ENCODE data around the gene TST.

TST gene

DNA sequence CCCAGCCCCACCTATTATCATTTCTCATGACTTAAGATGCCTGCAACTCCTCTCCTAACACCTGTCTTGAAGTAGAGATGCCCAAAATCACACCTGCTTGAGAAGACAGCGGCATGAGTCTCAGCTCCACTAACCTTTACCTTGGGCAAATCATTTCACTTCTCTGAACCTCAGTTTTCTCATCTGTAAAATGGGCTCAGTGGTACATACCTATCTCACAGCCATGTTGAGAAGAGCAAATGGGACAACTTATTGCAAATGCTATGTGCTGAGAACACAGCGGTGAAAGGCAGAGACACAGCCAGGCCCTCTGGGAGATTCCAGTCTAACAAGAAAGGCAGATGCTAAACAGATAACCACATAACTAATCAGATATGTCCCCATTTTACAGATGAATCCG lies 7.8 kb downstream of the TST start:
- no peak overlapping the region for H3K4me3 ChIP-seq (replicated peaks; ENCODE audit: insufficient read depth, low read length)
- TF ChIP-seq GABPA (IDR thresholded peaks at IDR 0.05; ENCODE audit: low read depth) (no peak), POLR2AphosphoS5 (IDR thresholded peaks at IDR 0.05; ENCODE audit: low read depth) (0 out of 2 replicates have a peak, but pooled peaks have one; percentile 24)
- H3K27me3 ChIP-seq (ENCODE audit: insufficient read depth, poor library complexity, severe bottlenecking): no peaks in the 10 kb centered on the region
- no peak overlapping the region for H3K27ac ChIP-seq (replicated peaks)
- DNase-seq (ENCODE audit: low read depth in 1 of 2, low spot score in 1 of 2): no peak

DNA sequence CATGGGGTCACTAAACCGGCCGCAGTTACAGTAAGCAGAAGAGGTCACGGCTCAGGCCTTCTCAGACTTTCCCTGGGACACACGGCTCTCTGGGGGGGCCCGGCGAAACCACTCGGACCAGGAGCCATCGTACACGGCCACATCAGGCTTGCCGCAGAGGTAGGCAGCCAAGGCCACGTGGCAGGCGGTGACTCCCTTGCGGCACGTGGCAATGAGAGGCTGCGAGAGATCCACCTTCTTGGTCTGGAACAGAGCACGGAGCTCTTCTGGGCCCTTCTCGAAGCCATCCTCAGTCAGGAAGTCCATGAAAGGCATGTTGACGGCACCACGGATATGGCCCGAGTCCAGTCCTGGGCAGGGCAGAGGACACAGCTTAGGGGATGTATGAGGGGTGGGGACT lies 8.3 kb downstream of the TST start:
- no peak overlapping the region for H3K4me3 ChIP-seq (replicated peaks; ENCODE audit: insufficient read depth, low read length)
- H3K27me3 ChIP-seq (ENCODE audit: insufficient read depth, poor library complexity, severe bottlenecking): no peaks in the 10 kb centered on the region
- no peak for DNase-seq (ENCODE audit: low read depth in 1 of 2, low spot score in 1 of 2)
- TF ChIP-seq GABPA (IDR thresholded peaks at IDR 0.05; ENCODE audit: low read depth): no peak
- no peak for TF ChIP-seq SPI1 (IDR thresholded peaks at IDR 0.05; ENCODE audit: borderline replicate concordance, low read depth)
- TF ChIP-seq, protein P1, sequence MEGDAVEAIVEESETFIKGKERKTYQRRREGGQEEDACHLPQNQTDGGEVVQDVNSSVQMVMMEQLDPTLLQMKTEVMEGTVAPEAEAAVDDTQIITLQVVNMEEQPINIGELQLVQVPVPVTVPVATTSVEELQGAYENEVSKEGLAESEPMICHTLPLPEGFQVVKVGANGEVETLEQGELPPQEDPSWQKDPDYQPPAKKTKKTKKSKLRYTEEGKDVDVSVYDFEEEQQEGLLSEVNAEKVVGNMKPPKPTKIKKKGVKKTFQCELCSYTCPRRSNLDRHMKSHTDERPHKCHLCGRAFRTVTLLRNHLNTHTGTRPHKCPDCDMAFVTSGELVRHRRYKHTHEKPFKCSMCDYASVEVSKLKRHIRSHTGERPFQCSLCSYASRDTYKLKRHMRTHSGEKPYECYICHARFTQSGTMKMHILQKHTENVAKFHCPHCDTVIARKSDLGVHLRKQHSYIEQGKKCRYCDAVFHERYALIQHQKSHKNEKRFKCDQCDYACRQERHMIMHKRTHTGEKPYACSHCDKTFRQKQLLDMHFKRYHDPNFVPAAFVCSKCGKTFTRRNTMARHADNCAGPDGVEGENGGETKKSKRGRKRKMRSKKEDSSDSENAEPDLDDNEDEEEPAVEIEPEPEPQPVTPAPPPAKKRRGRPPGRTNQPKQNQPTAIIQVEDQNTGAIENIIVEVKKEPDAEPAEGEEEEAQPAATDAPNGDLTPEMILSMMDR (IDR thresholded peaks at IDR 0.05; ENCODE audit: insufficient read depth, low read length): no peak
- TF ChIP-seq, protein P2, sequence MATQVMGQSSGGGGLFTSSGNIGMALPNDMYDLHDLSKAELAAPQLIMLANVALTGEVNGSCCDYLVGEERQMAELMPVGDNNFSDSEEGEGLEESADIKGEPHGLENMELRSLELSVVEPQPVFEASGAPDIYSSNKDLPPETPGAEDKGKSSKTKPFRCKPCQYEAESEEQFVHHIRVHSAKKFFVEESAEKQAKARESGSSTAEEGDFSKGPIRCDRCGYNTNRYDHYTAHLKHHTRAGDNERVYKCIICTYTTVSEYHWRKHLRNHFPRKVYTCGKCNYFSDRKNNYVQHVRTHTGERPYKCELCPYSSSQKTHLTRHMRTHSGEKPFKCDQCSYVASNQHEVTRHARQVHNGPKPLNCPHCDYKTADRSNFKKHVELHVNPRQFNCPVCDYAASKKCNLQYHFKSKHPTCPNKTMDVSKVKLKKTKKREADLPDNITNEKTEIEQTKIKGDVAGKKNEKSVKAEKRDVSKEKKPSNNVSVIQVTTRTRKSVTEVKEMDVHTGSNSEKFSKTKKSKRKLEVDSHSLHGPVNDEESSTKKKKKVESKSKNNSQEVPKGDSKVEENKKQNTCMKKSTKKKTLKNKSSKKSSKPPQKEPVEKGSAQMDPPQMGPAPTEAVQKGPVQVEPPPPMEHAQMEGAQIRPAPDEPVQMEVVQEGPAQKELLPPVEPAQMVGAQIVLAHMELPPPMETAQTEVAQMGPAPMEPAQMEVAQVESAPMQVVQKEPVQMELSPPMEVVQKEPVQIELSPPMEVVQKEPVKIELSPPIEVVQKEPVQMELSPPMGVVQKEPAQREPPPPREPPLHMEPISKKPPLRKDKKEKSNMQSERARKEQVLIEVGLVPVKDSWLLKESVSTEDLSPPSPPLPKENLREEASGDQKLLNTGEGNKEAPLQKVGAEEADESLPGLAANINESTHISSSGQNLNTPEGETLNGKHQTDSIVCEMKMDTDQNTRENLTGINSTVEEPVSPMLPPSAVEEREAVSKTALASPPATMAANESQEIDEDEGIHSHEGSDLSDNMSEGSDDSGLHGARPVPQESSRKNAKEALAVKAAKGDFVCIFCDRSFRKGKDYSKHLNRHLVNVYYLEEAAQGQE (IDR thresholded peaks at IDR 0.05; ENCODE audit: insufficient replicate concordance, low read depth): no peak
- no peak for TF ChIP-seq POLR2AphosphoS5 (IDR thresholded peaks at IDR 0.05; ENCODE audit: low read depth)
- no peak overlapping the region for H3K27ac ChIP-seq (replicated peaks)

DNA sequence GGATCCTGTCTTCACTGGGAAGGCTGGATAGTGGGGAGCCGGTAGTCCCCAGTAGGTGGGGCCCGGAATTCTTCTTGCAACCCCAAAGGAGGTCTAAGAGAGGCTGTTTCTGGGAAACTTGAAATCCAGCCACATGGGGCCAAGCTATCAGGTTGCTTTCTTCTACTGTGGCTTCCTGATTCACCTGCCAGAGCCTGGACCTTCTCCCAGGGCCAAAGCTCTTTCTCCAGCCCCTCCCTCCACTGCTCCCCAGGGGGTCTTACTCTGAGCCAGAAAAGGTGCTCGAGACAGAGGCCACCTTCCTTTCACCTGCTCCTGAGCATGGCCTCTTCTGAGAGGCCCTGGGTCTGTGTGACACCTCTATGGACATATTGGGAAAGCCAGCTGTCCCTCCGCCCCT lies 9.1 kb downstream of the TST start:
- DNase-seq (ENCODE audit: low read depth in 1 of 2, low spot score in 1 of 2): no peak
- no peaks in the 10 kb centered on the region for H3K27me3 ChIP-seq (ENCODE audit: insufficient read depth, poor library complexity, severe bottlenecking)
- no peak for TF ChIP-seq POLR2AphosphoS5 (IDR thresholded peaks at IDR 0.05; ENCODE audit: low read depth)
- no peak overlapping the region for H3K4me3 ChIP-seq (replicated peaks; ENCODE audit: insufficient read depth, low read length)
- H3K27ac ChIP-seq (replicated peaks): no peak overlapping the region

DNA sequence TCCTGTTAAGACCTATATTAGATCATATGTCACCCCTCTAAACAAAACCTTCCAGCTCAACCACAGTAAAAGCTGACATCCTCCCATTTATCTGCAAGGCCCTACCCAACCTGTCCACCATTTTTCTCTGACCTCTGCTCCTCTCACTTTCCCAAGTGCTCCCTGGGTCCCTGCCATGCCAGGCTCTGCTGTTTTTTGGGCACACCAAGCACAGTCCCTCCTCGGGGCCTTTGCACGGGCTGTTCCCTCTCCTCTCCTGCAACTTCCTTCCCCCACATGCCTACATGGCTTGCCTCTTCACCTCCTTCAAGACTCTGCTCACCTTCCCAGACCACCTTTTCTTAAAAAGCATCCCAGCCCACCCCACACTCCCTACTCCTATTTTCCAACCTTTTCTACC lies 9.8 kb downstream of the TST start:
- DNase-seq (ENCODE audit: low read depth in 1 of 2, low spot score in 1 of 2): no peak
- Histone ChIP-seq H3K27me3 (ENCODE audit: insufficient read depth, poor library complexity, severe bottlenecking) (no peaks in the 10 kb centered on the region), H3K4me3 (replicated peaks; ENCODE audit: insufficient read depth, low read length) (no peak overlapping the region), H3K27ac (replicated peaks) (no peak overlapping the region)
- TF ChIP-seq, protein P2 (IDR thresholded peaks at IDR 0.05; ENCODE audit: insufficient replicate concordance, low read depth): no peak
- TF ChIP-seq SPI1 (IDR thresholded peaks at IDR 0.05; ENCODE audit: borderline replicate concordance, low read depth) (no peak), POLR2AphosphoS5 (IDR thresholded peaks at IDR 0.05; ENCODE audit: low read depth) (no peak), GABPA (IDR thresholded peaks at IDR 0.05; ENCODE audit: low read depth) (no peak)
- TF ChIP-seq, protein P1 (IDR thresholded peaks at IDR 0.05; ENCODE audit: insufficient read depth, low read length): no peak

DNA sequence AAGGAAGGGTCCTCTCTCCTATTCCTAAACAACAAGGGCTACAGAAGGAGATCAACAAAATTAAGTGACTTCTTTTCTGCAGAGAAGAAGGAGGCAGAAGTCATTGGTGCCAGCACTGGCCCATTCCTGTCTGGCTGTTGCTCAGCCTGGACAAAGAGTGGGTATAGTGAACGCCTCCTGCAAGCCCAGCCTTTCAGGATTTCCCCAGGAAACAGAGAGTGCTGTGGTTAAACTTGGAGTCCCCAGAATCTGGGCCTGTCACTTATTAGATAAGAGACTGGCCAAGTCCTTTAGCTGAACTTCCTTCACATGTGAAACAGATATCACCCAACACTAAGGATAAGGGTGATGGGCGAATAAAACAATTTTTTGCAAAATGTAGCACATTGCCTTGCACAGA lies 10.9 kb downstream of the TST start:
- Histone ChIP-seq H3K27ac (replicated peaks) (no peak overlapping the region), H3K4me3 (replicated peaks; ENCODE audit: insufficient read depth, low read length) (no peak overlapping the region), H3K27me3 (ENCODE audit: insufficient read depth, poor library complexity, severe bottlenecking) (no peaks in the 10 kb centered on the region)
- TF ChIP-seq GABPA (IDR thresholded peaks at IDR 0.05; ENCODE audit: low read depth) (no peak), SPI1 (IDR thresholded peaks at IDR 0.05; ENCODE audit: borderline replicate concordance, low read depth) (no peak), POLR2AphosphoS5 (IDR thresholded peaks at IDR 0.05; ENCODE audit: low read depth) (no peak)
- TF ChIP-seq, protein P2 (IDR thresholded peaks at IDR 0.05; ENCODE audit: insufficient replicate concordance, low read depth): no peak
- TF ChIP-seq, protein P1 (IDR thresholded peaks at IDR 0.05; ENCODE audit: insufficient read depth, low read length): no peak
- DNase-seq (ENCODE audit: low read depth in 1 of 2, low spot score in 1 of 2): no peak
